ENCODE results near the gene ARHGAP20.

DNA sequence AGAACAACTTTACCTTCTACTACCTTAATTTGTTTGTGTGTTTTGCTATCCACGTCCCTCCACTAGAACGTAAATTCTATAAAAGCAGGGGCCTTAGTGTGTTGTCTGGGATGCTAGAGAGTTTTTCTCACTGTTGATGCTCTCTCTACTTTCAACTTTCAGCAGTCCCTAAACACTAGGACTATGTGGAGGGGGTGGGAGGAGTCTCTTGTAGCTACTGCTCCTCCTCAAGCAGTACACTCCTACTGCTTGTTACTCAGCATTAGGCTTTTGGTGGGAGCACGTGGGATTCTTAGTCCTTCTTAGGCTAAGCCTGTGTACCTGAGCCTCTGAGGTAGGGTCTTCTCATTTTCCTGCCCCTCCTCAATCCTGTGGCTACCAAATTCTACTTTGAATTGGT lies 56.3 kb downstream of the ARHGAP20 start:
- TF ChIP-seq GABPA (IDR thresholded peaks at IDR 0.05 in 1 of 2, conservative IDR thresholded peaks at IDR 0.05 in 1 of 2) (no peak), YY1 (IDR thresholded peaks at IDR 0.05) (no peak), SP1 (IDR thresholded peaks at IDR 0.05) (no peak)
- TF ChIP-seq, protein P1, sequence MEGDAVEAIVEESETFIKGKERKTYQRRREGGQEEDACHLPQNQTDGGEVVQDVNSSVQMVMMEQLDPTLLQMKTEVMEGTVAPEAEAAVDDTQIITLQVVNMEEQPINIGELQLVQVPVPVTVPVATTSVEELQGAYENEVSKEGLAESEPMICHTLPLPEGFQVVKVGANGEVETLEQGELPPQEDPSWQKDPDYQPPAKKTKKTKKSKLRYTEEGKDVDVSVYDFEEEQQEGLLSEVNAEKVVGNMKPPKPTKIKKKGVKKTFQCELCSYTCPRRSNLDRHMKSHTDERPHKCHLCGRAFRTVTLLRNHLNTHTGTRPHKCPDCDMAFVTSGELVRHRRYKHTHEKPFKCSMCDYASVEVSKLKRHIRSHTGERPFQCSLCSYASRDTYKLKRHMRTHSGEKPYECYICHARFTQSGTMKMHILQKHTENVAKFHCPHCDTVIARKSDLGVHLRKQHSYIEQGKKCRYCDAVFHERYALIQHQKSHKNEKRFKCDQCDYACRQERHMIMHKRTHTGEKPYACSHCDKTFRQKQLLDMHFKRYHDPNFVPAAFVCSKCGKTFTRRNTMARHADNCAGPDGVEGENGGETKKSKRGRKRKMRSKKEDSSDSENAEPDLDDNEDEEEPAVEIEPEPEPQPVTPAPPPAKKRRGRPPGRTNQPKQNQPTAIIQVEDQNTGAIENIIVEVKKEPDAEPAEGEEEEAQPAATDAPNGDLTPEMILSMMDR (IDR thresholded peaks at IDR 0.05; ENCODE audit: low read depth, low read length, missing input control) = no peak
- TF ChIP-seq, protein P2, sequence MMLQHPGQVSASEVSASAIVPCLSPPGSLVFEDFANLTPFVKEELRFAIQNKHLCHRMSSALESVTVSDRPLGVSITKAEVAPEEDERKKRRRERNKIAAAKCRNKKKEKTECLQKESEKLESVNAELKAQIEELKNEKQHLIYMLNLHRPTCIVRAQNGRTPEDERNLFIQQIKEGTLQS (IDR thresholded peaks at IDR 0.05) = no peak
- TF ChIP-seq, protein P3, sequence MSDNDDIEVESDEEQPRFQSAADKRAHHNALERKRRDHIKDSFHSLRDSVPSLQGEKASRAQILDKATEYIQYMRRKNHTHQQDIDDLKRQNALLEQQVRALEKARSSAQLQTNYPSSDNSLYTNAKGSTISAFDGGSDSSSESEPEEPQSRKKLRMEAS (IDR thresholded peaks at IDR 0.05) = no peak
